Measurements from ENCODE around the gene OSBPL8.

The OSBPL8 gene, protein sequence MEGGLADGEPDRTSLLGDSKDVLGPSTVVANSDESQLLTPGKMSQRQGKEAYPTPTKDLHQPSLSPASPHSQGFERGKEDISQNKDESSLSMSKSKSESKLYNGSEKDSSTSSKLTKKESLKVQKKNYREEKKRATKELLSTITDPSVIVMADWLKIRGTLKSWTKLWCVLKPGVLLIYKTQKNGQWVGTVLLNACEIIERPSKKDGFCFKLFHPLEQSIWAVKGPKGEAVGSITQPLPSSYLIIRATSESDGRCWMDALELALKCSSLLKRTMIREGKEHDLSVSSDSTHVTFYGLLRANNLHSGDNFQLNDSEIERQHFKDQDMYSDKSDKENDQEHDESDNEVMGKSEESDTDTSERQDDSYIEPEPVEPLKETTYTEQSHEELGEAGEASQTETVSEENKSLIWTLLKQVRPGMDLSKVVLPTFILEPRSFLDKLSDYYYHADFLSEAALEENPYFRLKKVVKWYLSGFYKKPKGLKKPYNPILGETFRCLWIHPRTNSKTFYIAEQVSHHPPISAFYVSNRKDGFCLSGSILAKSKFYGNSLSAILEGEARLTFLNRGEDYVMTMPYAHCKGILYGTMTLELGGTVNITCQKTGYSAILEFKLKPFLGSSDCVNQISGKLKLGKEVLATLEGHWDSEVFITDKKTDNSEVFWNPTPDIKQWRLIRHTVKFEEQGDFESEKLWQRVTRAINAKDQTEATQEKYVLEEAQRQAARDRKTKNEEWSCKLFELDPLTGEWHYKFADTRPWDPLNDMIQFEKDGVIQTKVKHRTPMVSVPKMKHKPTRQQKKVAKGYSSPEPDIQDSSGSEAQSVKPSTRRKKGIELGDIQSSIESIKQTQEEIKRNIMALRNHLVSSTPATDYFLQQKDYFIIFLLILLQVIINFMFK

DNA sequence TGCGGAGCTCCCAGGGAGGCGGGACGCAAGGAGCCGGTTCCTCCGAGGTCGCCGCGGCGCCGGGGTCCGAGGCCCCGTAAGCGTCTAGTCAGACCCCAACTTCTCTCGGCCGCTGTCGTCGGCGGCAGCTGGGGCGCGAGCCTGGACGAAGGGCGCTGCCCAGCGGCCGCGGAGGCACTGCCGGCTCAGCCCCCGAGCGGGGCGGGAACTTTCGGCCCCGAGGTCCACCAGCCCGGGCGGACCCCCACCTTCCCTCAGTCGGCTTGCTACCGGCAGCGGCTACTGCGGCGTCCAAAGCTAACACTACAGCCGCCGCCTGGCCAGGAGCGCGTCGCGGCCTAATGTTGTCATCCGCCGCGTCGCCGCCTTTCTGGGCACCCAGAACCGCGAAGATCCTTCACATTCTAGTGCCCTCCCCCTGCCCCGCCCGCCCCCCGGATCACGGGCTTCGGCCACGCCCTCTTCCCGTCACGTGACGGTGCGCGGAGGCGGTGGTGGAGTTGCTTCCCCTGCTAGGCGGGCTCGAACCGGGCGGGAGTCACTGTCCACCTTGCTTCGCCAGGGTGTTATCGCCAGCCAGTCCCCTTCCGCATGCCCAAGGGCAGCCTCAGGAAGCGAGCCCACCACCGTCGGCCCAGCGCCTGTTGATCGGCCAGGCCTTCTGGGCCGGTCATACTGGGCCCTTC lies at the start of gene OSBPL8:
TSS of gene OSBPL8 (minus strand) at position 372 of the 686 bp plus-strand sequence. CDS start 72,220 bp downstream, outside the sequence.
- peak; percentile 95 for DNase-seq (ENCODE audit: low read depth in 3 of 3)

DNA sequence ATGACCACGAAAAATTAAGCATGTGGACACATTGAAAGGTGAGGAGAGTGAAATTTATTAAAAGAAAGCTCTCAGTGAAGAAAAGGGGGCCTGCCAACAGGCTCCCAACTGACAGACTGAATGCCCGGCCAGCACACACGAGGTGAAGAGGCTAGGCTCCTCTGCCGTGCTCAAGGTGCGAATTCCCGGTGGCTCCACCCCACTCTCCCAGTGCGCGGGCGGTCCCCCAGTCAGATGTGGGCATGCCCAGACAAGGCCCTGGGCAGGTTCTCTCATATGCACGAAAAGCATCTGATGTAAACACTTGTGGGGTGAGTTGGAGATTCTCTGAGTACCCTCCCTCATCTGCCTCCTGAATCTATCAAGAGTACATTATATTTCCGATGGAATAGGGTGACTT lies 48.5 kb upstream of the OSBPL8 start:
- no peak for DNase-seq (ENCODE audit: low read depth in 3 of 3)

DNA sequence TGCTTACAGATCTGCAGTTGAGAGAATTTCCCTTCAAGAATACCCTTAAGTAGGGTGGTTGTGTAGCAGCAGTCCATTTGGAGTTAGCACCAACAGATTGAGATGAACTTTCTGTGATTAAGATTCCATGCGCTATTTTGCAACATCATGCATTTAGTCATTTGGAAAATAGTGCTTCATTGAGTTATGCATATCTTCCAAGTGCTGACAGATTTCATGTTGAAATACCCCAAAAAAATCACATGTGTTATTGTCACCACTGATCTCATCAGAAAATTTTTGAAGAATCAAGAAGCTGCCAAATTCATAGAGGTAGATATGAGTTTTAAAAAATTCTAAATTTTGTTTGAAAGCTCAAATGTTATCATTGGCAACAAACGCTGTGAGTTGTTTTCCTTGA lies 35.5 kb upstream of the OSBPL8 start:
- DNase-seq (ENCODE audit: low read depth in 3 of 3), result no peak

DNA sequence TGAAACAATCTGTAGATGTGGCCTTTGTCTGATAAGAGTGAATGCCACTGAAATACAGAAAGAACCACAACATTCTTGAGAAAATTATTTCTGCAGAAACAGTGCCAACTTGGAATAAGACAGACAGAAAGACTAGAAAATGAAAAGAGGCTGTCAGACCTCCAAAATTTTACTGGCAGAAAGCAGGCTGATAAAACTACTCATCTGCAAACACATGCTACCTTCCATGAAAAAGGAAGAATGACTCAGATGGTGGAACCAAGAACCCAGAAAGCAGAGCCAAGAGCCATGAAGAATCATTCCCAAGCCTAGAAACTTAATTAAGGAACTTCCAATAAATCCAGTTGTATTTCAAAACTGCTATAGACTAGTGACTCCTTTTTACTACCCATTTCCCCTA lies 31.9 kb upstream of the OSBPL8 start:
- no peak for DNase-seq (ENCODE audit: low read depth in 3 of 3)

DNA sequence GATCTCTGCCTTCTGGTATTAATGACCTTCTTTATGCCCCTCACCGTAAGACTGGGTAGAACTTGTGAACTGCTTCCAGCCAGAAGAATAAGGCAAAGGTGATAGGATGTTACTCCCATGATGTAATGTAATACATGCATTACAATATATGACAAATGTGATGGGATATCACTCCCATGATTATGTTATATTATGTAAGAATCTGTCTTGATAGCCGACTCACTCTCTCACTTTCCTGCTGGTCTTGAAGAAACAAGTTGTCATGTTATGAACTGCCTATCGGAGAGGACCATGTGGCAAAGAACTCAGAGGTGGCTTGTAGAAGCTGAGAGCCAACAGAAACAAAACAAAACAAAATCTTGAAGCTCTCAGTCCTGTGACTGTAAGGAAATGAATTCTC lies 30.6 kb upstream of the OSBPL8 start:
- DNase-seq (ENCODE audit: low read depth in 3 of 3), result no peak

DNA sequence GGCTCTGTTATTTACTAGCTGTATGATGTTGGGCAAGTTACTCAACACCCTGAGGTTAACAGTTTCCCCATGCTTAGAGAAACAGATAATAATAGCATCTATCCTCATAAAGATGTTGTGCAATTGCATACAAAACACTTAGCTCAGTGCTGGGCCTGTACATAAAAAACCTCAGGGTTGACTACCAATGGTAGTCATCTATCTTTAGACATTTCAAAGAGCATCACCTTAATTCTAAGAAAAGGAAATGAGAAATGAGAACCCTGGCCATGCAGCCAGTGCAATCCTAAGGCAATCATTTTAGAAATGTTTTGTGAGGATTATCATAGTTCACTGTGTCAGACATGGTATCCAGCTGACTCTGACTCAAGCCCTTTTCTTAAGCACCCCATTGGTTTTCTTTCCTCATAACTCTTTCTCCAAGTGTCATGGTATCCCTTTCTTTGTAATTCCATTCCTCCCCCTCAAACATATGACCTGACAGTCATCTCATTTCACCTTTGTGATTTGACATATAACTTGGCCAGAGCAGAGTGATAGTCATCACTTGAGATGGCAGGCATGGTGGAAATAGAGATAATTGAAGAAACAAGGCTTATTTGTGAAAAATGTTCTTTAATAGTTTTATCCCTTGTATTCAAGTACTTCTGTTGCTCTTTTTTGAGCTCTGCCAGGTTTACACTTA lies 29.5 kb upstream of the OSBPL8 start:
- DNase-seq (ENCODE audit: low read depth in 3 of 3), result no peak

DNA sequence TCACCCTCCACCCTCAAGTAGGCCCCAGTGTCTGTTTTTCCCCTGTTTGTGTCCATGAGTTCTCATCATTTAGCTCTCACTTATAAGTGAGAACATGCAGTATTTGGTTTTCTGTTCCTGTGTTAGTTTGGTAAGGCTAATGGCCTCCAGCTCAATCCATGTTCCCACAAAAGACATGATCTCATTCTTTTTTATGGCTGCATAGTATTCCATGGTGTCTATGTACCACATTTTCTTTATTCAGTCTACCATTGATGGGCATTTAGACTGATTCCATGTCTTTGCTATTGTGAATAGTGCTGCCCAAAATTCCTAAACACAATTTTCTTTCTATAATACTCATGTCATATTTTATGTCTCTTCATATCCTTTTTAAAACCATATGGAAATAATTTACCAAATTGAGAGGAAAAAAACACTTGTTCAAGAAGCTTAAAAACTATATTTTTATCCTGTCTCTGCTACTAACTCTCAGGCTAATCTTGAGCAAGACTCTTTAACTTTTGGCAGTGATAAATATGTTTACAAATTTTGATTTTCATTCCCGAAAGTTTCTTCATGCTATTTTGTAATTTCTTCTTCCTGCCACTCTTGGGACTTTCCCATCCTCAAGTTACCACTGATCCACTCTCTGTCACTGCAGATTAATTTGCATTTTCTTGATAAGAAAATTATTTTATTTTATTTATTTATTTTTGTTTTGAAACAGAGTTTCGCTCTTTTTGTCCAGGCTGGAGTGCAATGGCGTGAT lies 28.0 kb upstream of the OSBPL8 start:
- DNase-seq (ENCODE audit: low read depth in 3 of 3), result no peak

DNA sequence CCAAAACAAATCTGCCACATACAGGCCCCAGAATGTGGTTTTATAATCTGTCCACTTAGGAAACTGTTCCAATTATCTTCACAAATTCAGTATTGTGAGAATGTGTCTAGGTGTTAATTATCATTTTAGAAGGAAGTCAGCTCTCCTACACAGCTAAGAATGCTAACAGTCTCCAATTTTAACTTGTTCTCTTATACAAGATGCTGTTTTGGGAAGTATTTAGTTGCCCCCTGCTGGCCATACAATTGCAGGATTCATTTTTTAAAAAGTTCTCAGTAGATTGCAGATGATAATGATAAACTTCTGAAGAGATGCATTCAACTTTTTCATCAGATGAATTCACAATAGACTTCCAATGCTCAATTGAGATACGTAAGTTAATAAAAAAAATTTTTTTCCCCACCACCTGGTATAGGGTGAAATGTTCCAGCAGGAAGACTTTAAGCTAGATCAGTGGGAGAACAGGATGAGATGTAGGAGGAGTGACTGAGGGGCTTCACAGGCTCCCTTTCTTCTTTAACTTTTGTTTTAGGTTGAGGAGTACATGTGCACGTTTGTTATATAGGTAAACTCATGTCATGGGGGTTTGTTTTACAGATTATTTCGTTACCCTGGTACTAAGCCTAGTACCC lies 27.3 kb upstream of the OSBPL8 start:
- peak in 2 of 3 experiments; percentile 2 for DNase-seq (ENCODE audit: low read depth in 3 of 3)

DNA sequence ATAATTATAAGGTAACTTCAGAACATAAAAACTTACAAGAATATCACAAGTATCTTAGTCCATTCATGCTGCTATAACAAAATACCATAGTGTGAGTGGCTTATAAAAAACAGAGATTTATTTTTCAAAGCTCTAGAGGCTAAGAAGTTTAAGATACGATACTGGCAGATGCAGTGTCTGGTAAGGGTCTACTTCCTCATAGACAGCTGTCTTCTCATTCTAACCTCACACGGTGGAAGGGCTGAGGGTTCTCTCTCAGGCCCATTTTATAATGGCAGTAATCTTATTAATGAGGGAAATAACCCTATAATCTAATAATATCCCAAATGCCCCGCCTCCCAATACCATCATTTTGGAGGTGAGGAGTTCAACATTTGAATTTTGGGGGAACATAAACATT lies 23.7 kb upstream of the OSBPL8 start:
- DNase-seq (ENCODE audit: low read depth in 3 of 3), result no peak

DNA sequence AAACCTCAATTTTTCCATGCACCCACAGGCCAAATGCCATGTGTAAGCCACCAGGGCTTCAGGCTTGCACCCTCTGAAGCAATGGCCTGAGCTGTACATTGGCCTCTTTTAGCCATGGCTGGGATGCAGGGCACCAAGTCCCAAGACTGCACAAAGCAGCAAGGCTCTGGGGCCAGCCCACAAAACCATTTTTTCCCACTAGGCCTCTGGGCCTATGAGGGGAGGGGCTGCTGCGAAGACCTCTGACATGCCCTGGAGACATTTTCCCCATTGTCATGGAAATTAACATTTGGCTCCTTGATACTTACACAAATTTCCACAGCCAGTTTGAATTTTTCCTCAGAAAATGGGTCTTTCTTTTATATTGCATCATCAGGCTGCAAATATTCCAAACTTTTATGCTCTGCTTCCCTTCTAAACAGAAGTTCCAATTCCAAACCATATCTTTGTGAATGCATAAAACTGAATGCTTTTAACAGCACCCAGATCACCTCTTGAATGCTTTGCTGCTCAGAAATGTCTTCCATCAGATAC lies 14.3 kb upstream of the OSBPL8 start:
- no peak for DNase-seq (ENCODE audit: low read depth in 3 of 3)

DNA sequence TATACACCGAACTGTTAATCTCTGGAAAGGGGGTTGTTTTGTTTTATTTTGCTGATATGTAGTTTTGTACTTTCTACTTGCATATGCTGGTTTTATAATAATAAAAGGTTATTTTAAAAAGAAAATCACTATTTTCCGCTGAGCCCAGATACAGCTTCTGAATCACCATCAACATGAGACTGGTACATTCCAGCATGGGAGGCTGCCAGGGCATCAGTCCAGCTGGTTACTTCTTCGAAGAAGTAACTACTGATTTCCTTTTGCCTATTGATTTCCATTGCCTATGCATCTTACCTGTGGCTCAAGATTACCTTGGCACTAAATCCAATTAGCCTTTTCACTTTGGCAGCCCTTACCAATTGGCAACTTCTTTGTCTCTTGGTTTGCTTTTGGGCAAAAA lies 11.7 kb upstream of the OSBPL8 start:
- DNase-seq (ENCODE audit: low read depth in 3 of 3), result no peak

DNA sequence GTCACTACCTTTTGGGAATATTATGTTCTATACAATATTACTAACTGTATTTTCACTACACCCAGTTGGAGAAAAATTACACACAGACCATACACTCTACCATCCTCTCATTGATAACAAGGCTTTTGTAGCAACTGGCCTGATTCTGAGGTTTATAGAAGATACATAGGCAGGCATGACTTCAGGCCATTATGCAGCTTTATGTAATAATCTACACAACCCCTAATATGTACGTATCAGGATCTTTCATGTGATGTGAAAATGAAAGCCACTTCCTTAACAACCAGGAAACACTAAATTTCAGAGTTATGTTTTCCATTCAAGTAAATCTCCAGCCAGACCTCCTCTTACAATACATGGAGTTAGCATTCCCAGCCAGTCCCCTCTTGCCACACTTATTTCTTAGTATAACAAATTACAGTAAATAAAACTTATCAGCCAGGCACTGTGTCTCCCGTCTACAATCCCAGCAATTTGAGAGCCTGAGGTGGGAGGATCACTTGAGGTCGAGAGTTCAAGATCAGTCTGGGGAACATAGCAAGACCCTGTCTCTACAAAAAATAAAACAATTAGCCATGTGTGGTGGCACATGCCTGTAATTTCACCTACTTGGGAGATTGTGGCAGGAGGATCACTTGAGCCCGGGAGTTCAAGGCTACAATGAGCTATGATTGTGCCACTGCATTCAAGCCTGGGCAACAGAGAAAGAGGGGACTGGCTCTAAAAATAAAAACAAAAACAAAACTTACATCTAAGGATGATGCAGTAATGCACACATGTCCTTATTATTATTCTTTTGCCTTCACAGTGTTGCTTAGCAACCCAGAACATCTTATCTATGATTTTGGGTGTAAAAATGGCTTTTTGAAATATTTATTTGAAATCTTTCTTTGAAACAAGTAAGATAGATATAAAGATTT lies 10.4 kb upstream of the OSBPL8 start:
- DNase-seq (ENCODE audit: low read depth in 3 of 3), result no peak

DNA sequence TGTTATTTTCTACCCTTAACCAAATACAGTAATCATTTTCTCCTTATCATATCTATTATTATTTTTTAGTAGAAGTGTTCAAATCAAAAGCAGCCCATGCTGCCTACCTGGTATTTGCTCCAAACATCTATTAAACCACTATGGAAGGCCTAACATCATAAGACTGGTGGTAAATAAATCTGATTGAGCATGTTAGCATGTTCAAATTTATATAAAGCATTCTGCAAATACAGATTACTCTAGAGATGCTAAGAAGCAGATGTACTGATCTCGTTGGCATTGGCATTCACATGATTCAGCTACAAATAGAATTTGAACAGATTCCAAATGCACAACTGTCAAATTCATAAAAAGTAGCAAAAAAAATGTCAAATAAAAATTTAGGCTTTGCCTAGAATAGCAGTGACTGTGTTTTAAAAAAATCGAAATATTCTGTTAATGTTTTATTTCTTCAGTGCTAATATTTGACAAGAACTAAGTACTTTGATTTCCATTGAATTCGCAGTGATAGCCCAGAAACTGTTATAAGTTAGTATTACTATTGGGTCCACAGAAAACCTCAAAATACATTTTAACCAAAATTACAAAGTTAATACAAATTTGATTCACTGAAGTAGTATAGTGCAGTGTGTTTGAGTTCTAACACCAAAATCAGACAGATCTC lies 9.4 kb upstream of the OSBPL8 start:
- DNase-seq (ENCODE audit: low read depth in 3 of 3), result no peak

DNA sequence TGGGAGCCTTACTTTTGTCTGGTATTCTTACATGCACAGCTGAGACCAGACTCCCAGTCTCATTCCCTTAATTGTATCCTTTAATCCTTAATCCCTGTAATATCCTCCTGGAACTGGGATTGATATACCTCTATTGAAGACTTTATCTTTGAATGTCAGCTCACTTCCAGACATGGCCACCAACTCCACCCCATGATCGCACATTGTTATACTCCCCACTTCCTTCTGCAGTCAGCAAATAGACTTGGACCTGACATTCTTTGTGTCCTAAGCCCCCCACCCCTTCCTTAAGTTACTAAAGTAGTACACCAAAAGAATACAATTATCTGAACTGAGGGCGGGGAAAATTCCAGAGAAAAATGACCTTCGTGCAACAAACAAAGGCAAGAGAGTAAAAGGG lies 8.6 kb upstream of the OSBPL8 start:
- no peak for DNase-seq (ENCODE audit: low read depth in 3 of 3)

DNA sequence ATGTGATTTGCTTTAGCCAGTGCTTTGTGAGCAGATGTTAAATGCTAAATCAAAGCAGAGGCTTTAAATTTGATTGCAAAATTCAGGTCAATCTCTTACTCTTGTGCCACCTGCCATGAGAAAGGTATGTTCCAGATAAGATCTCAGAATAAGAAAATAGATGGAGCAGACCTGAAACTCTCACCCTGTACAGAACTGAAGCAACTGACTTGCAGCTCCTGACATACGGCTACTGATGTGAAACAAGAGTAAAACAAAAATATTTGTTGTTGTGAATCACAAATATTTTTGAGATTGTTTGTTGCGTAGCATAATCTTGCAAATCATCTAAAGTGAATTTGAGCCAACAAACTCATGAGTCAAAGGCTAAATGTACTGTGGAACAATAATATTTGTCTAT lies 3.5 kb upstream of the OSBPL8 start:
- no peak for DNase-seq (ENCODE audit: low read depth in 3 of 3)

DNA sequence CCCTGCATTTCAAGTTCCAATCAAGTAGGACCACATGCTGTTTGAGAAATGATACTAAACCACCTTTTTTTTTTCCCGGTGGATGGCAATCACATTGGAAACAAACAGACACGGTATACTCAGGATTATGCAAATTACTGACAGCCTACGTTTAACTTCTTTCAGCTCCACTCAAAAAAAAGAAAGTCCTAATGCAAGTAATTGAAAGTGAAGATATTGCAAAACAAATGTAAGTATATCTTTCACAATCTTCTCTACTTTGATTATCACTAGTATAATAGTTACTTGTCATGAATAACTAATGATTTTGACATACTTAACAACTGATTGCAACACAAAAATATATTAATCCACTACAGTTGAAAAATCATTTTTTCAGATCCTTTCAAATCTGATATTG lies 2.6 kb upstream of the OSBPL8 start:
- no peak for DNase-seq (ENCODE audit: low read depth in 3 of 3)

DNA sequence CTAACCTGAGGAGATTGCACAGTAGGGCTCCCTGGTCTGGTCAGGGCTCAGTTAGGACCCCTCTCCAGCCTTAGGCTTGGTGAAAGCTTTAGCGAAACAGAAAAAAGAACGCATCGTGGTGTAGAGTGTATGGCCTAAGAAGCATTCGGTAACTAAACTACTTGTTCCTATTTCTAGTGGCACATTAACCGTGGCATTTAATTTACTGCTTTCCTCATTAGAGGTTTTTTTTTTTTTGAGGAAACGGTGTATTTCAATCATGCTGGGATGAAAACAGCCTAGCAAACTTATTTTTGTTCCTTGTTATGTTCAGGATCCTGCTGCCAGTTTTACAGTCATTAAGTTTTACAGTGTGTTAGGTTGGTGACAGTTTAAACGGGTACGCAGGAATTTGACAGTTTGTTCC lies 518 bp upstream of the OSBPL8 start:
- DNase-seq (ENCODE audit: low read depth in 3 of 3), result no peak

DNA sequence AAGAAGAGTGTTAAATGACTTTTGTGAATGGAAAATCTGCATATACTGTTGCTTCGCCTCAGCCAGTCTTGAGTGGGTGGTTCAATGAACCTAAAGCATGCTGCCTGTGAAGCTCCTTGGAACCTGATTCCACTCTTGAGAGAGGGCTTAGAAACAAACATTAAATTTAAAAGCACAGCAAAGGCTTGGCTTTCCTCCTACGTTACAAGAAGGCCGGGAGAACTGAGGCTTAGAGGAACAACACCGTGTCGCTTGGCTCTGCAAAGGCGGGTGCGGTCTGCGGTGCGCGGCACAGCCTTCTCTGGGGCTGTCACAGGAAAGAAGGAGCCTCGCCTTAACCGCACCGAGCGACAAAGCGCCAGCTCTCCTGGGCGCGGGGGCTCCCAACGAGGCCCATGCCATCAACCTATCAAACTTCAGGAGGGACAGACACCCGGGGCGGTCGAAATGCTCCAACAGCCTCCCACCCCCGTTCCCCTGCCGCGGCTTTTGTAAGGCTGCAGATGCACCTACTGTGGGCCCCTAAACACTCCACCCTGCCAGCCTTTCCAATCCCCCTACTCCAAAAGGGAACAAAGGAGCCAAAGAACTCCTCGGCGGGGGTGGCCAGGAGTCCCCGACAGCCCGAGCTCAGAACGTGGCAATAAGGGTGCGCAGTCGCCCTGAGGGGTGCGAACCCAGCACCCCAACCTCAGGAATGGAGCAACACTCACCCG lies 729 bp downstream of the OSBPL8 start:
- peak; percentile 60 to 75 (median 62) for DNase-seq (ENCODE audit: low read depth in 3 of 3)

Measured in stimulated activated CD4-positive, alpha-beta T cell treated with anti-CD3 and anti-CD28 coated beads, TNF-alpha, amount 100 ng/mL, for 24 hours (primary cell).